Activated CD4-positive, alpha-beta T cell treated with anti-CD3 and anti-CD28 coated beads, Interleukin-2, amount 50 U/mL, for 24 hours (primary cell): ENCODE measurements around the gene GCGR.

ENCODE experiments used
- DNase-seq, 2 donors: peaks; one replicate each; pipeline ENCODE4 v3.0.0-alpha.2; 2020; ENCODE audit warnings: low read depth in 1 of 2, low spot score in 1 of 2

The GCGR gene

DNA sequence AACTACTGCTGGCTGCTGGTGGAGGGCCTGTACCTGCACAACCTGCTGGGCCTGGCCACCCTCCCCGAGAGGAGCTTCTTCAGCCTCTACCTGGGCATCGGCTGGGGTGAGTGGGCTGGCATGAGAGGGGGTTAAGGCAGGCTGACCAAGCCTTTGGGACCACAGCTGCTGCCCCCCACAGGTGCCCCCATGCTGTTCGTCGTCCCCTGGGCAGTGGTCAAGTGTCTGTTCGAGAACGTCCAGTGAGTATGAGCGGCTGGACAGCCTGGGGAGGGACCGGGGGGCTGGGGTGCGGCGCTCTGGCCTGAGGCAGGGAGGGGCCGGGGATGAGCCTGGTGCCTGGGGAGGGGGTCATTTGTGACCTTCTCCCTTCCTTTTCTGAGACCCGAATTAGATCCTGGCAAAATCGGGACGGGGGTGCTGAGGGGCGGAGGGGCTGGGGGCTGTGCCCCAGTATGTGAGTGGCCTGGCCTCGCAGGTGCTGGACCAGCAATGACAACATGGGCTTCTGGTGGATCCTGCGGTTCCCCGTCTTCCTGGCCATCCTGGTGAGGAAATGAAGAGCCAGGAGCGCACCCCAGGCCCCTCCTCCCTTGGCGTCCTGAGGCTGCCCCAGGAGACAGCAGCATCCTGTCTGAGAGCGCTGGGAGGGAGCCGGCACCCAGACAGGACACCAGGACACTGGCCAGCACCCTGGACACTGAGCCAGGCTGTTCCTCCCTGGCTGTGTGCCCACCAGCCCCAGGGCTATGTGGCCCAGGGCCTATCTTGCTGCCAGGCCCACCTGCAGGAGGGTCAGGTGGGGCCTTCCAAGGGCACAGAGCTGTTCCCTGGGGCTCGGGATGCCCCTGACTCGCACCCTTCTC is 8.0 kb downstream of the GCGR start:
- DNase-seq = no peak

GRCh38 chr17:81812571-81813370 is 8.8 kb downstream of the GCGR start:
- DNase-seq = no peak

GRCh38 chr17:81813371-81813684 is 9.4 kb downstream of the GCGR start:
- DNase-seq = no peak

DNA sequence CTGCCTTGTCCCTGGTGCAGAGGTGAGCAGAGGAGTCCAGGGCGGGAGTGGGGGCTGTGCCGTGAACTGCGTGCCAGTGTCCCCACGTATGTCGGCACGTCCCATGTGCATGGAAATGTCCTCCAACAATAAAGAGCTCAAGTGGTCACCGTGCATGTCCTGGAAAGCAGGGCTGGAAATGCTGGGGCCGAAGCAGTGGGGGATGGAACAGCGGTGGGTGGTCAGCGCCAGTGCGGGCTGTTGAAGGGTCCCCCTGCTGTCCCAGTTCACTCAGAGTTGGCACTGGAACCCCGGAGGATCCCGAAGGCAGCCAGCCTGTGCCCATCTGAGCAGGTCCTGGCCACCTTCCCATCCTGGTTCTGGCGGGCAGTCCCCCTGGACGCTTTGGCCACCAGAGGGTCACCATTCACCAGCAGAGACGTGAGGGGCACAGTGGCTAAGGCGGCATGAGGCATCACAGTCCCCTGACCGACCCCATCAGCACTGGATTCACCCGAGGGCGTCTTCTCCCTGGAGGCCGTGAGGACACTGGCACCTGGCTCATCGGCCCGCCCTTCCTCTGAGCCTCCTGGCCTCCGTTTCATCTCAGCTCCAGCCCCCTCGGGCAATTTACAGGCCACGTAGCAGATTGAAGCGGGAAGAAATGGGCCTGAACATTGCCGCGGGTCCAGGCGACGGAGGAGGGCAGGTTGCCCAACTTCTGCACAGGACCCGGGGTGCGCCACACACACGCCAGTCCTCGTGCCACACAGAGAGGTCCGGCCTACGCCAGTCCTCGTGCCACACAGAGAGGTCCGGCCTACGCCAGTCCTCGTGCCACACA is 10.1 kb downstream of the GCGR start:
- DNase-seq = no peak

DNA sequence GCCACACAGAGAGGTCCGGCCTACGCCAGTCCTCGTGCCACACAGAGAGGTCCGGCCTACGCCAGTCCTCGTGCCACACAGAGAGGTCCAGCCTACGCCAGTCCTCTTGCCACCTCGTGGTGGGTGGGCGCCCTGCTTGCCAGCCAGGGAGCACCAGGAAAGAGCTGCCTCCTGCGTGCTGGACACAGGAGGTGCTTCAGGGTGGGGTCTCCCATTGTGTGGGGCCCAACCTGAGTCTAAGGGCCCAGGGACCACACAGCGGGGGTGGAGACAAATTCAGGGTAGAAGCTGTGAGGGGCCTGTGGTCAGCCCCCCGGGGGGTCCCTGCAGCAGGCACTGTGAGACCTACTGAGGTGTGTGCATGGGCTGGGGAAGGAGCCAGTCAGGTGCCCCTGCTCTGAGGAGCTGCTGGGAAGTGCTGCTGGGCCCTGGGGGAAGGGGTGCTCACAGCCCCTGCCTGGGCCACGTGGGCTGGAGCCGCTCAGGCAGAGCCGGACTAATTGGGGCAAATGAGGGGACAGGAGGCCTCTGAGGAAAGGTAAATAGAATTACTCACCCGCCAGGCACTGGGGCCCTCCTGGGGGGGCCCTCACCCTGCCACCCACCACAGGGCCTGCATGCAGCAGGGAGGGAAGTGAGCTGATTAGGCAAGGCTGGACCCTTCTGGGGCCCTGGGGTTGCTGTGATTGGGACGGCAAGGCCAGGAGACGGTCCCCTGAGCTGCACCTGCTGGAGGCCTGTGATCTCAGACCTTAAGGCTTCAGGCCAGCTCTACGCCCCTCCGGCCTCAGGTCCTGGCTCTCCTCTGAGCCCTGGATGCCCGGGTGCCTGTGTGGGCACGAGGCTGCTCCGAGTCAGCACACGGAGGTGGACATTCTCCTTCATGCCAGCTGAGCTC is 11.0 kb downstream of the GCGR start:
- DNase-seq = no peak

- no peak for DNase-seq
Observed at GRCh38 chr17:81815646-81815986, 11.7 kb downstream of the GCGR start.

DNA sequence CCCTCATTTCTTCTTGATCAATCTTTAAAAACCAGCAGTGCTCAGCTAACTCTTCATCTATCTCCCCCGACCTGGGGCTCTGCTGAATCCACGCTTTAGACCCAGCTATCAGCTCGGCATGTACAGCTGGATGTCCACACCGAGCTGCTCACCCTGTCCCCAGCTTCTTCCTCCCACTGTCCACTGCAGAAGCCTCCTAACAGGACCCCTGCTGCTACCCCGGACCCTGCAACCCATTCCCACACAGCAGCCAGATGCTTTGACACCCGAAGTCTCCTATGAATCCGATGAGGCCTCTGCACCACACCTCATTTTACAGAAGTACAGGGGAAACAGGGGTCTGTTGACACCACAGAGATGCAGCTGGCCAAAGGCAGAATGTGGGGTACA is 13.8 kb downstream of the GCGR start:
- DNase-seq = no peak

- no peak for DNase-seq
Observed at GRCh38 chr17:81819708-81820107, 15.8 kb downstream of the GCGR start.

GRCh38 chr17:81821147-81821546 is 17.2 kb downstream of the GCGR start:
- no peak for DNase-seq

DNA sequence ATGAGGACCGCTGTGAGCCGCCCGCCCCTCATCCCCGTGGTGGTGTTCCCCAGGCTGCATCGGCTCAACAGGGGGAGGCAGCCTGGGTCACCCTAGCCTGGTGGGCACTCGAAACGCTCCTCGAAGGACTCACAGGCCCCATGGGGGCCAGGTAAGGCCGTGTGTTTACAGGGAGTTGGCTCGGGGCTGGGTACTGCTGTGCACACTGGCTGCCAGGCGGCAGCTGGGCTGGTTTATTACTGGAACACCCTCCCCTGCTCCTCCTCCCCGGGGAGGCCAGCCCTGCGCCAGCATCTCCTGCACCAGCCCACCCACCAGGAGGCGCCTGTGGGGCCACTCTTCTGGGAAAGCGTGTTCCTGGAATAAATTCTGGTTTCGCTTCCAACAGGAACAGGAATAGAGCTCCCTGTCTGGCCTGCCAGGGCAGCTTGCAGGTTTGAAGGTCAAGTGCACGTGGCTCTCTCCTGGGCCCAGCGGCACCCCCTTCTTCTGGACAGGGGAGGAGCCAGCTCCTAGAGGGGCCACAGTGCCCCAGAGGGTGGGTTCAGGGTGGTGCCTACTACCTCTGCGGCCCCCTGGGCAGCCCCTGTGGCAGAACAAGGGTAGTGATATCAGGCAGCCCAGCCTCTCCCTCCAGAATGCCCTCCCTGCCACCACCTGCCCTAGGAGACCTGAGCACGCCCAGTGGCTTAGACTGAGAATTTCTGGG is 17.8 kb downstream of the GCGR start:
- no peak for DNase-seq

DNA sequence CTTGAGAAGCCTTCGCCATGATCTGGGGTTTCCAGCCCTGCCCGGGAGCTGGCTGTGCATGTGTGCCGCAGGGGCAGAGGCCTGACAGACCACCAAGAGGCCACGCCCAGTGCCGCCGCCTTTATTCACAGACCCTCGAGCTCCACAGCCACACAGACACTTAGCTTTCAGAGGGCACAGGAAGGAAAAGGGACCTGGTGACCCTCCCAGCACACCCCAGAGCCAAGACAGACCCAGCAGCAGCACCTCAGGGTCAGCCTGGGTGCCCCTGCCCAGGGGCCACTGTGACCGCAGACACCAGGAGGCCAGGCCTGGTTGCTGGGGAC is 18.3 kb downstream of the GCGR start:
- no peak for DNase-seq

GRCh38 chr17:81822996-81823819 is 19.3 kb downstream of the GCGR start:
- DNase-seq = no peak

- no peak for DNase-seq
Observed at GRCh38 chr17:81823820-81824550, 20.0 kb downstream of the GCGR start.

DNA sequence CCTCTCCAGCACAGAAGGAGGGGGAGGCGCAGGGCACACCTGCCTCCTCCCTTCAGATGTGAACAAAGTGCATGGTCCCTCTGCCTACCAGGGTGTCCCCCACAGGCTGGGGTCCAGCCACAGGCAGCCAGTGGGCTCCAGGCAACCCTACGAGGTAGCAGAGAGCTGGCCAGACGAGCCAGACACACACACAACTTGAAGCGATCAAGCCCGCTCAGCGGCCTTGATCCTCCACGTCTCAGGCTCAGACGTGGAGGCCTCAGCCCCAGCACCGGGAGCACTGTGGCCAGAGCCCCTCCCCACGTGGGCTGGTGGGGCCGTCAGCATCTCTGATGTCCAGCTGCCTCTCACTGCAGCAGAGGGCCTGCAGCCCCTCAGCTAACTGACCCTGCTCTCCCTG is 20.6 kb downstream of the GCGR start:
- DNase-seq = no peak

DNA sequence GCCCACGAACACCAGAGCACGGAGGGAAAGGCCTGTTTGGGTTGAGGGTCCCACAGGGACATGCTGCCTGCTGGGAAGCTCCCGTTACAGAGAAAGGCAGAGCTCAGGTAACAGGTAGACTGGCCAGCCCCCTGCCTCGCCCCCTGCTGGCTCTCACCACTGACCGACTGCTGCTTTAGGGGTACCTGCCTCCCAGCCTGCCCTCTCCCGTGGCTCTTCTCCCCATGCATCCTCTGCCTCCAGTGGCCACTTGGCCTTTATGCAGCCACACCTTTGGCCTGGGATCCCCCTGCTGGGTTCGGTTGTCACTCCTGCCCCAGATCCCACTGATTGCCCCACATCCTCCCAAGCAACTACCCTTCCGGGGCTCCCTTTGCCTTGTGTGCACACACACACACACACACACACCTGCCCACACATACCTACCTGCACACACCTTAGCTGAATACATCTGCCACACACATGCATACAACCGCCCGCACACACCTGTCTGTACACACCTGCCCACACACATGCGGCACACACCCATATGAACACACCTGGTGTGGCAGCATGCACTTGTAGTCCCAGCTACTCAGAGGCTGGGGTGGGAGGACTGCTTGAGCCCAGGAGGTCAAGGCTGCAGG is 22.0 kb downstream of the GCGR start:
- no peak for DNase-seq

- DNase-seq = no peak
Observed at GRCh38 chr17:81828656-81829055, 24.7 kb downstream of the GCGR start.

- no peak for DNase-seq
Observed at GRCh38 chr17:81829858-81830257, 25.9 kb downstream of the GCGR start.

GRCh38 chr17:81831563-81831956 is 27.6 kb downstream of the GCGR start:
- DNase-seq = peak in 1 of 2 donors; percentile 6
